Gastrocnemius medialis (tissue), 4 donors: Measurements from ENCODE around the gene DNAL4.

Experiments used
- POLR2A ChIP-seq, 2 donors: fragments of 450-650 bp; IDR thresholded peaks; one replicate each; pipeline ENCODE4 v1.6.1; 2017; ENCODE audit warnings: antibody characterized with exemption in 2 of 2, mild to moderate bottlenecking in 2 of 2, moderate library complexity in 2 of 2
- TF ChIP-seq, protein P1 (sequence below), 5 experiments: fragments of 450-650 bp in 3 of 5; fragments of 200-600 bp in 2 of 5; sonication (generic) in 2 of 5; IDR thresholded peaks in 4 of 5; conservative IDR thresholded peaks in 1 of 5; 1 replicate in 4 of 5; 2 replicates in 1 of 5; pipeline ENCODE4 v1.5.1; 2016 to 2019; ENCODE audit warnings: antibody characterized with exemption in 5 of 5, mild to moderate bottlenecking in 3 of 5, moderate library complexity in 3 of 5

GRCh38 chr22:38793721-38794466, at the start of gene DNAL4:
- TF ChIP-seq, protein P1, sequence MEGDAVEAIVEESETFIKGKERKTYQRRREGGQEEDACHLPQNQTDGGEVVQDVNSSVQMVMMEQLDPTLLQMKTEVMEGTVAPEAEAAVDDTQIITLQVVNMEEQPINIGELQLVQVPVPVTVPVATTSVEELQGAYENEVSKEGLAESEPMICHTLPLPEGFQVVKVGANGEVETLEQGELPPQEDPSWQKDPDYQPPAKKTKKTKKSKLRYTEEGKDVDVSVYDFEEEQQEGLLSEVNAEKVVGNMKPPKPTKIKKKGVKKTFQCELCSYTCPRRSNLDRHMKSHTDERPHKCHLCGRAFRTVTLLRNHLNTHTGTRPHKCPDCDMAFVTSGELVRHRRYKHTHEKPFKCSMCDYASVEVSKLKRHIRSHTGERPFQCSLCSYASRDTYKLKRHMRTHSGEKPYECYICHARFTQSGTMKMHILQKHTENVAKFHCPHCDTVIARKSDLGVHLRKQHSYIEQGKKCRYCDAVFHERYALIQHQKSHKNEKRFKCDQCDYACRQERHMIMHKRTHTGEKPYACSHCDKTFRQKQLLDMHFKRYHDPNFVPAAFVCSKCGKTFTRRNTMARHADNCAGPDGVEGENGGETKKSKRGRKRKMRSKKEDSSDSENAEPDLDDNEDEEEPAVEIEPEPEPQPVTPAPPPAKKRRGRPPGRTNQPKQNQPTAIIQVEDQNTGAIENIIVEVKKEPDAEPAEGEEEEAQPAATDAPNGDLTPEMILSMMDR (IDR thresholded peaks at IDR 0.05 in 4 of 5, conservative IDR thresholded peaks at IDR 0.05 in 1 of 5), result no peak
- TF ChIP-seq POLR2A (IDR thresholded peaks at IDR 0.05), result peak; percentile 66 to 76
